VCaP (cell line): ENCODE results near the gene FHL1.
A peak's percentile ranks its signal among the peaks of the same experiment; 100 is the strongest.

Experiments
- H3K27ac ChIP-seq: fragments of 450-650 bp; 2 replicates; pipeline ENCODE4 v1.5.1; 2017
- CTCF ChIP-seq: fragments of 450-650 bp; conservative IDR thresholded peaks from 2 replicates; pipeline ENCODE4 v1.5.1; 2017; ENCODE audit warnings: mild to moderate bottlenecking, moderate library complexity

Gene FHL1

GRCh38 chrX:136147976-136148375 lies 643 bp downstream of the FHL1 start:
- H3K27ac ChIP-seq: peak overlapping the region; percentile 44; the same call in 1 of the 2 replicates
- TF ChIP-seq CTCF: no peak

DNA sequence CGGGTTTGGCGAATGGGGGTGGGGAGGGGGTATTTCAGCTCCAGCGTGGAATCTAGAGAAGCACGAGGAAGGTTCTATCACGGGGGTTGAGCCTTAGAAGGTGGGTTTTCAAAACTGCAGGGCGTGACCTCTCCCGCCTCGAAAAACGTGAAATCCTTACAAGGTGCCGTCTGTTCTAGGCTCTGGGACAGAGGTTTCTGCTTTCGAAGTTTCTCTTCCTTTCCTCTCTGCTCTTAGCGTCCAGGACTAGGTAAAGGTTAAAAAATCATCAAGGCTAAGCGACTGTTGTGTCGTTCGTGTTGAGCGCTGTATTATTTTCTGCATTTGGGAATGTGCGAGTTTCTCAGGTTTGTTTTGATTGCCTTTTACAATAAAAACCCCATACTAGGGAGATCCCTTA lies 1.1 kb downstream of the FHL1 start:
- no peak for TF ChIP-seq CTCF
- H3K27ac ChIP-seq: no peak overlapping the region

GRCh38 chrX:136154998-136155397 lies 7.7 kb downstream of the FHL1 start:
- no peak for TF ChIP-seq CTCF
- no peak overlapping the region for H3K27ac ChIP-seq

DNA sequence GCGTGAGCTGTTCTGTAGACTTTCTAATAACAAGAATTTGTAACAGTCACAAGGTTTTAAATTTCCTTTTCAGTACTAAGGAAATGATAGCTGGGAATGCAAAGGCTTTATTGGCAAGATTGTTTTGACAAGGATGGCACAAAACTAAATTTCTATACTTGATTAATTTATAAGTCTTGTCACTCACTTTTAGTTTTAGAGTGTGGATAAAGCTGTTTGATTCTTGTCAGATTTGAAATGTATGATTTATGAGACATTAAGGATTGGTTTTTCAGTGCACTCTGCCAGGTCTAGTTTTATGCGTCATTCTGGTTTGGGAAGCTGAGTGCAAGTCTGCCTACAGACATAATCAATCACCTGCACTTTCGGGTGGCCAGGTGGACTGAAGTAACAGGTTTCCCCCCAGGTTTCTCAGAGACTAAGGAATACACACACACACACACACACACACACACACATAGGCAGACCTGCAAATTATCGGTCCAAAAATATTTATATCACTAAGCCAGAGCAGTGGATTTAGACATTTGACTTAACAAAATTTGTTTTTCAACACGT lies 9.3 kb downstream of the FHL1 start:
- H3K27ac ChIP-seq: no peak overlapping the region
- TF ChIP-seq CTCF: no peak

- H3K27ac ChIP-seq: no peak overlapping the region
- no peak for TF ChIP-seq CTCF
Observed at GRCh38 chrX:136157187-136157586, 9.9 kb downstream of the FHL1 start.

- TF ChIP-seq CTCF: no peak
- no peak overlapping the region for H3K27ac ChIP-seq
Observed at GRCh38 chrX:136158685-136159084, 11.4 kb downstream of the FHL1 start.

GRCh38 chrX:136159611-136160025 lies 12.3 kb downstream of the FHL1 start:
- no peak for TF ChIP-seq CTCF
- H3K27ac ChIP-seq: no peak overlapping the region
